ENCODE measurements around the gene SIRPG.

The SIRPG gene

GRCh38 chr20:1633535-1633934, 24.0 kb downstream of the SIRPG start:
- peaks cover 4% of the 10 kb centered on the region for H3K27me3 ChIP-seq (ENCODE audit: control insufficient read depth, insufficient read depth, low read length)
- H3K4me1 ChIP-seq (ENCODE audit: control insufficient read depth, insufficient read depth, low read length), result no peaks in the 10 kb centered on the region
- no peak overlapping the region for H3K9ac ChIP-seq (ENCODE audit: low read depth, low read length)
- H3K9me3 ChIP-seq (replicated peaks; ENCODE audit: low read length), result no peaks in the 10 kb centered on the region
- no peak overlapping the region for H3K4me2 ChIP-seq (ENCODE audit: low read length)
- H3K36me3 ChIP-seq (ENCODE audit: insufficient read depth, low read length), result no peaks in the 10 kb centered on the region
- no peak overlapping the region for H3K4me3 ChIP-seq (ENCODE audit: low read length)

DNA sequence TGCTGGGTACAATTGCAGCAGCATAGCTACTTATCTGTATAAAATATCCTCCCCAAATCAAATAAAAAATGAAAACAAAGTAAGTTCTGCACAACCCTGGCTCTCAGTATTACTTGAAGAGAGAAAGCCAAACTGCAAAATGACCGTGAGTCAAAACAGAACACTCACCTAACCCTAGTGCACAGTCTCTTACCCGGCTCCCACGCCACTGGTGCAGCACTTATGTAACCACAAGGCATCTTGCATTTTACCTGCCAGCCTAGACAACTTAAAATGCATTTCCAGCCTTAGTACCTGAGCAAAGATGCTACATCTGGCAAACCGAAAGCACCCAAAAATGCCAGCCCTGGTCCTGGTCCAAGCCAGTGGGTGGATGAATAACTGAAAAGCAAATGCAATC, 25.4 kb downstream of the SIRPG start:
- H3K4me2 ChIP-seq (ENCODE audit: low read length), result no peak overlapping the region
- H3K4me3 ChIP-seq (ENCODE audit: low read length), result no peak overlapping the region
- H3K27me3 ChIP-seq (ENCODE audit: control insufficient read depth, insufficient read depth, low read length), result peaks cover 11% of the 10 kb centered on the region
- no peaks in the 10 kb centered on the region for H3K9me3 ChIP-seq (replicated peaks; ENCODE audit: low read length)
- H3K4me1 ChIP-seq (ENCODE audit: control insufficient read depth, insufficient read depth, low read length), result no peaks in the 10 kb centered on the region
- no peak overlapping the region for H3K9ac ChIP-seq (ENCODE audit: low read depth, low read length)
- no peaks in the 10 kb centered on the region for H3K36me3 ChIP-seq (ENCODE audit: insufficient read depth, low read length)

GRCh38 chr20:1631309-1632151, 26.0 kb downstream of the SIRPG start:
- Histone ChIP-seq H3K4me3 (ENCODE audit: low read length) (no peak overlapping the region), H3K9me3 (replicated peaks; ENCODE audit: low read length) (no peaks in the 10 kb centered on the region), H3K4me1 (ENCODE audit: control insufficient read depth, insufficient read depth, low read length) (no peaks in the 10 kb centered on the region), H3K9ac (ENCODE audit: low read depth, low read length) (no peak overlapping the region), H3K36me3 (ENCODE audit: insufficient read depth, low read length) (no peaks in the 10 kb centered on the region), H3K27me3 (ENCODE audit: control insufficient read depth, insufficient read depth, low read length) (peaks cover 17% of the 10 kb centered on the region), H3K4me2 (ENCODE audit: low read length) (no peak overlapping the region)

- H3K4me3 ChIP-seq (ENCODE audit: low read length), result no peak overlapping the region
- peaks cover 29% of the 10 kb centered on the region for H3K27me3 ChIP-seq (ENCODE audit: control insufficient read depth, insufficient read depth, low read length)
- H3K9ac ChIP-seq (ENCODE audit: low read depth, low read length), result no peak overlapping the region
- H3K9me3 ChIP-seq (replicated peaks; ENCODE audit: low read length), result no peaks in the 10 kb centered on the region
- H3K4me1 ChIP-seq (ENCODE audit: control insufficient read depth, insufficient read depth, low read length), result no peaks in the 10 kb centered on the region
- no peak overlapping the region for H3K4me2 ChIP-seq (ENCODE audit: low read length)
- no peaks in the 10 kb centered on the region for H3K36me3 ChIP-seq (ENCODE audit: insufficient read depth, low read length)
Observed at GRCh38 chr20:1630186-1630585, 27.4 kb downstream of the SIRPG start.

GRCh38 chr20:1629321-1629720, 28.3 kb downstream of the SIRPG start:
- Histone ChIP-seq H3K4me3 (ENCODE audit: low read length) (no peak overlapping the region), H3K9me3 (replicated peaks; ENCODE audit: low read length) (no peaks in the 10 kb centered on the region), H3K9ac (ENCODE audit: low read depth, low read length) (no peak overlapping the region), H3K36me3 (ENCODE audit: insufficient read depth, low read length) (no peaks in the 10 kb centered on the region), H3K27me3 (ENCODE audit: control insufficient read depth, insufficient read depth, low read length) (peaks cover 29% of the 10 kb centered on the region), H3K4me1 (ENCODE audit: control insufficient read depth, insufficient read depth, low read length) (no peaks in the 10 kb centered on the region), H3K4me2 (ENCODE audit: low read length) (no peak overlapping the region)

DNA sequence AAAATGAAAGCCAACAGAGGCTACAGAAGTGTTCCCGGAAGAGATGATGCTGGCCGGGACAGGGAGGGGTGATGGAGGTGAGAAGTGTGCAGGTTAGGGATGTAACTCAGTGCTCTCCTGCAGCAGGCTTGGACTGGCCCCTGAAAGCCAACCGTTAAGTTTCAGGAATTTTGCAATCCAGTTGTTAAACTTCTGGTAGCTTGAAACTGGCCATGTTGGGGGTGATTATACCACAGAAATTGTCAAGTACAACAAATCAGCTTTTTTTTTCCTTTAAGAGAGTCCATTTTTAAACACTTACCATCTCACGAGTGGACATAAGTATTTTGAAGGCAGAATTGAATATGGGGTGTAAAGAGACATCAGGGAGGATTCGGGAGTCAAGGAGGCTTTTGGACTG, 29.0 kb downstream of the SIRPG start:
- H3K4me3 ChIP-seq (ENCODE audit: low read length), result no peak overlapping the region
- H3K9me3 ChIP-seq (replicated peaks; ENCODE audit: low read length), result no peaks in the 10 kb centered on the region
- H3K36me3 ChIP-seq (ENCODE audit: insufficient read depth, low read length), result no peaks in the 10 kb centered on the region
- no peak overlapping the region for H3K9ac ChIP-seq (ENCODE audit: low read depth, low read length)
- no peaks in the 10 kb centered on the region for H3K4me1 ChIP-seq (ENCODE audit: control insufficient read depth, insufficient read depth, low read length)
- H3K27me3 ChIP-seq (ENCODE audit: control insufficient read depth, insufficient read depth, low read length), result peaks cover 29% of the 10 kb centered on the region
- no peak overlapping the region for H3K4me2 ChIP-seq (ENCODE audit: low read length)

DNA sequence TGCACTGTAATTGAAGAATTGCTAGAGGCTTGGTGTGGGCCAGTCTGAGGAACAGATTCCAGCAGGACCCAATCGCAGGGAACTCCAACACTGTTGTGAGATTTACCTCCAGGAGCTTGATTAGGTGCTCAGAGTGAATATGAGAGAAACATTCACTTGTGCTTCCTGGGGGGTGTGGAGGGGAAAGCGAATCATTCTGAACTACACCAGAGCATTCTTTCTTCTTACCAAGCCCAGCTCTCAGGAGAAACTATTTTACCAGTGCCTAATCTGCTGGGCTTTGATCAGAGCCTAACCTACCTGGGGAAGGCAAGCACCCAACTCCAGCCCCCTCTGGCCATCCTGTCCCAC, 30.4 kb downstream of the SIRPG start:
- H3K4me1 ChIP-seq (ENCODE audit: control insufficient read depth, insufficient read depth, low read length), result no peaks in the 10 kb centered on the region
- H3K9me3 ChIP-seq (replicated peaks; ENCODE audit: low read length), result no peaks in the 10 kb centered on the region
- H3K4me3 ChIP-seq (ENCODE audit: low read length), result no peak overlapping the region
- no peak overlapping the region for H3K4me2 ChIP-seq (ENCODE audit: low read length)
- peaks cover 29% of the 10 kb centered on the region for H3K27me3 ChIP-seq (ENCODE audit: control insufficient read depth, insufficient read depth, low read length)
- H3K9ac ChIP-seq (ENCODE audit: low read depth, low read length), result no peak overlapping the region
- H3K36me3 ChIP-seq (ENCODE audit: insufficient read depth, low read length), result no peaks in the 10 kb centered on the region

DNA sequence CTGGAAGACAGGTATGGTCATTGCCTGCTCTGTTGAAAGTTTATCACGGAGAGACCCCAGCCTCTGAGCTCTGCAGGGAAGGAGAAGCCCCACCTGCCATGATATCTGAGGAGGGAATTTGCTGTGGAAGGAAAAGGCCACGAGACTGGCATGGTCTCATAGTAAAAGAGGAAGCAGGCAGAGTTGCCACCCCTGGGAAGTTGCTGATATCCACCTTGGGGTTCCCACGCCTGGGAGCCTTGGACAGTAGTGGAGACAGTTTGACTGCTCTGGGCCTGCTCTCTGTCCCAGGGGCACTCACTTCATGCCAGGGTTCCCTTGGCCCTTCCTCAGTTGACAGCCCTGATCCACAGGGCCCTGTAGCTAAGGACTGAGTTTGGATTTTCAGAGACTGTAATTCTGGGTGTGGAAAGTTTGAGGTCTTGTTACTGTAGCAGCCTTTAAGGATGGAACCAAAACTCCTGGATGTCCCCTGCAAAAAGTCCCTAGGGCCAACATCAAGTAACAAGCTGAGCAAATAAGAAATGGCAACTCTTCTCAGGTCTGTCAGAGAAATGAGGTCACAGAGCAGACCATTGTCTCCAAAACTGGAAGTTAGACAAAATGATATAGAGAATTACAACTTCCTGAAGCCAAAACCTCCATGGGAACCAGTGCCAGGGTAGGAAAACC, 30.9 kb downstream of the SIRPG start:
- H3K4me3 ChIP-seq (ENCODE audit: low read length), result no peak overlapping the region
- H3K27me3 ChIP-seq (ENCODE audit: control insufficient read depth, insufficient read depth, low read length), result peaks cover 32% of the 10 kb centered on the region
- H3K36me3 ChIP-seq (ENCODE audit: insufficient read depth, low read length), result no peaks in the 10 kb centered on the region
- H3K4me1 ChIP-seq (ENCODE audit: control insufficient read depth, insufficient read depth, low read length), result no peaks in the 10 kb centered on the region
- no peak overlapping the region for H3K9ac ChIP-seq (ENCODE audit: low read depth, low read length)
- H3K9me3 ChIP-seq (replicated peaks; ENCODE audit: low read length), result no peaks in the 10 kb centered on the region
- no peak overlapping the region for H3K4me2 ChIP-seq (ENCODE audit: low read length)

DNA sequence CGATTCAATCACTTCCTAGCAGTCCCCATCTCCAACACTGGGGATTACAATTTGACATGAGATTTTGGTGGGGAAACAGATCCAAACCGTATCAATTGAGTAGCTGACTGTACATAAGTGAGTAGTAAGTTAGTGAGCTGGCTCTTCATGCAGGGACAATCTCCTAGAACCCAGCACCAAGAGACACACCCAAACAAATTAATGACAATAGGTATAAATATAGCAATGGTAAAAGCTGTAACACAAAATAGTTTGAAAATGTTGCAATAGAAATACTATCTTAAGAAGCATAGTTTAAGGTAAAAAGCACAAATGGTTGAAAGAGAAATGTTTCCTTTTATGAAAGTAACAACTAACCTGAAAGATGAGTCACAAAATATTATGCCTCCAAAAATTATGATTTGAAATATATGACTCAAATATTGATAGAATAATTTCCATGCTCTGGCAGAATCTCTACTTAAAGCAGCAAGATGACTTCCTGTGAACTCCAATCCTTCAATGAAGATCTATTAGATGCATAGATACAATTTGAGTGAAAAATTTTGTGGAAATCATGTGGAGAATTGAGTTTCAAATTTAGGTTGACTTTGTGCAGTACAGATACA, 32.4 kb downstream of the SIRPG start:
- Histone ChIP-seq H3K9ac (ENCODE audit: low read depth, low read length) (no peak overlapping the region), H3K4me3 (ENCODE audit: low read length) (no peak overlapping the region), H3K36me3 (ENCODE audit: insufficient read depth, low read length) (no peaks in the 10 kb centered on the region), H3K27me3 (ENCODE audit: control insufficient read depth, insufficient read depth, low read length) (peaks cover 35% of the 10 kb centered on the region), H3K9me3 (replicated peaks; ENCODE audit: low read length) (no peaks in the 10 kb centered on the region), H3K4me2 (ENCODE audit: low read length) (no peak overlapping the region), H3K4me1 (ENCODE audit: control insufficient read depth, insufficient read depth, low read length) (no peaks in the 10 kb centered on the region)

GRCh38 chr20:1623501-1624205, 33.9 kb downstream of the SIRPG start:
- Histone ChIP-seq H3K36me3 (ENCODE audit: insufficient read depth, low read length) (no peaks in the 10 kb centered on the region), H3K9me3 (replicated peaks; ENCODE audit: low read length) (no peaks in the 10 kb centered on the region), H3K9ac (ENCODE audit: low read depth, low read length) (no peak overlapping the region), H3K4me3 (ENCODE audit: low read length) (no peak overlapping the region), H3K27me3 (ENCODE audit: control insufficient read depth, insufficient read depth, low read length) (peaks cover 41% of the 10 kb centered on the region), H3K4me2 (ENCODE audit: low read length) (no peak overlapping the region), H3K4me1 (ENCODE audit: control insufficient read depth, insufficient read depth, low read length) (no peaks in the 10 kb centered on the region)

GRCh38 chr20:1622450-1622849, 35.1 kb downstream of the SIRPG start:
- Histone ChIP-seq H3K4me1 (ENCODE audit: control insufficient read depth, insufficient read depth, low read length) (no peaks in the 10 kb centered on the region), H3K4me3 (ENCODE audit: low read length) (no peak overlapping the region), H3K27me3 (ENCODE audit: control insufficient read depth, insufficient read depth, low read length) (peaks cover 37% of the 10 kb centered on the region), H3K4me2 (ENCODE audit: low read length) (no peak overlapping the region), H3K9me3 (replicated peaks; ENCODE audit: low read length) (no peaks in the 10 kb centered on the region), H3K36me3 (ENCODE audit: insufficient read depth, low read length) (no peaks in the 10 kb centered on the region), H3K9ac (ENCODE audit: low read depth, low read length) (no peak overlapping the region)

Data from skeletal muscle satellite cell (primary cell).